Vagina (tissue), 2 donors: ENCODE measurements around the gene HMX1. TPM values are rescaled to one million over a fixed set of nuclear protein-coding genes. Genes with fewer than 3 reads are reported as not detected.

Source experiments
- DNase-seq, 2 donors: peaks; one replicate each; pipeline ENCODE4 v3.0.0-alpha.2; 2017; ENCODE audit errors: extremely low spot score in 2 of 2
- H3K27ac ChIP-seq: fragments of 200-600 bp; sonication (generic); one replicate; pipeline ENCODE4 v1.5.1; 2019
- H3K27me3 ChIP-seq: fragments of 200-600 bp; sonication (generic); one replicate; pipeline ENCODE4 v1.5.1; 2019
- H3K36me3 ChIP-seq, 2 donors: fragments of 200-600 bp; sonication (generic); one replicate each; pipeline ENCODE4 v1.5.1; 2017 to 2019
- H3K4me1 ChIP-seq: fragments of 200-600 bp; sonication (generic); one replicate; pipeline ENCODE4 v1.5.1; 2019
- H3K4me3 ChIP-seq, 2 donors: fragments of 200-600 bp; sonication (generic); 1 replicate in 1 of 2; 2 replicates in 1 of 2; pipeline ENCODE4 v1.5.1; 2016 to 2019
- H3K9me3 ChIP-seq: fragments of 200-600 bp; sonication (generic); one replicate; pipeline ENCODE4 v1.5.1; 2019
- CTCF ChIP-seq, 3 experiments: fragments of 450-650 bp in 2 of 3; fragments of 200-600 bp in 1 of 3; sonication (generic) in 1 of 3; IDR thresholded peaks; one replicate each; pipeline ENCODE4 v1.5.1; 2017 to 2019; ENCODE audit warnings: antibody characterized with exemption in 3 of 3, mild to moderate bottlenecking in 2 of 3, moderate library complexity in 2 of 3
- POLR2A ChIP-seq, 2 donors: fragments of 450-650 bp; IDR thresholded peaks; one replicate each; pipeline ENCODE4 v1.6.1; 2017; ENCODE audit warnings: antibody characterized with exemption in 2 of 2, mild to moderate bottlenecking in 2 of 2, moderate library complexity in 2 of 2
- POLR2AphosphoS5 ChIP-seq, 2 donors: sonication (generic); formaldehyde crosslinking; IDR thresholded peaks; one replicate each; pipeline ENCODE4 v1.9.0; 2017; ENCODE audit warnings: antibody characterized with exemption in 2 of 2, mild to moderate bottlenecking in 2 of 2, low read depth in 1 of 2; ENCODE audit not compliant: insufficient read depth in 1 of 2
- intact Hi-C: fragments of 100-400 bp; cut with DNase I; formaldehyde crosslinking; loops from one replicate; pipeline ENCODE4 v1.15.1; 2023
- total RNA-seq: library from RNA; depleted of rRNA; stranded (reverse); fragments of >200 nt; gene quantifications from one replicate; pipeline ENCODE4 v1.2.3, GENCODE V29; 2016

Gene HMX1
- total RNA-seq, 1 donor from 2014 or later: not detected

GRCh38 chr4:8818063-8818881 is 53.4 kb downstream of the HMX1 start:
- peak; percentile 64 to 91 for DNase-seq
- no peaks in the 10 kb centered on the region for H3K36me3 ChIP-seq
- intact Hi-C loops: no loop called here
- H3K27ac ChIP-seq: no peak overlapping the region
- no peak for TF ChIP-seq POLR2A (IDR thresholded peaks at IDR 0.05)
- no peak for TF ChIP-seq CTCF (IDR thresholded peaks at IDR 0.05)
- TF ChIP-seq POLR2AphosphoS5 (IDR thresholded peaks at IDR 0.05; ENCODE audit: insufficient read depth in 1 of 2, low read depth in 1 of 2): no peak
- H3K4me3 ChIP-seq: no peak overlapping the region
- H3K27me3 ChIP-seq: no peaks in the 10 kb centered on the region
- H3K4me1 ChIP-seq: no peaks in the 10 kb centered on the region
- H3K9me3 ChIP-seq: no peaks in the 10 kb centered on the region

GRCh38 chr4:8817813-8818062 is 53.9 kb downstream of the HMX1 start:
- Histone ChIP-seq H3K36me3 (no peaks in the 10 kb centered on the region), H3K27me3 (no peaks in the 10 kb centered on the region), H3K9me3 (no peaks in the 10 kb centered on the region), H3K4me3 (no peak overlapping the region), H3K4me1 (no peaks in the 10 kb centered on the region), H3K27ac (no peak overlapping the region)
- no peak for DNase-seq
- no peak for TF ChIP-seq POLR2A (IDR thresholded peaks at IDR 0.05)
- no peak for TF ChIP-seq POLR2AphosphoS5 (IDR thresholded peaks at IDR 0.05; ENCODE audit: insufficient read depth in 1 of 2, low read depth in 1 of 2)
- no peak for TF ChIP-seq CTCF (IDR thresholded peaks at IDR 0.05)
- intact Hi-C loops: no loop called here

- H3K4me1 ChIP-seq: no peaks in the 10 kb centered on the region
- no peaks in the 10 kb centered on the region for H3K9me3 ChIP-seq
- DNase-seq: peak; percentile 79 to 87
- TF ChIP-seq POLR2AphosphoS5 (IDR thresholded peaks at IDR 0.05; ENCODE audit: insufficient read depth in 1 of 2, low read depth in 1 of 2) (no peak), CTCF (IDR thresholded peaks at IDR 0.05) (no peak), POLR2A (IDR thresholded peaks at IDR 0.05) (no peak)
- intact Hi-C loops: no loop called here
- H3K36me3 ChIP-seq: no peaks in the 10 kb centered on the region
- H3K27ac ChIP-seq: no peak overlapping the region
- H3K4me3 ChIP-seq: no peak overlapping the region
- H3K27me3 ChIP-seq: no peaks in the 10 kb centered on the region
These were observed 54.4 kb downstream of the HMX1 start for GRCh38 chr4:8817096-8817812.
